Fibroblast of peridontal ligament (primary cell): ENCODE results near the gene WNK2.

Source experiments
- DNase-seq: peaks from one replicate; pipeline ENCODE4 v3.0.0-alpha.2; 2010; ENCODE audit errors: extremely low read depth

WNK2 gene

GRCh38 chr9:93185266-93186214 lies 1.6 kb downstream of the WNK2 start:
- DNase-seq, result no peak

GRCh38 chr9:93186215-93186945 lies 2.4 kb downstream of the WNK2 start:
- DNase-seq, result no peak

- DNase-seq, result no peak
Observed at GRCh38 chr9:93187047-93187446, 3.1 kb downstream of the WNK2 start.

GRCh38 chr9:93187574-93187973 lies 3.6 kb downstream of the WNK2 start:
- DNase-seq, result no peak

GRCh38 chr9:93188426-93189368 lies 4.8 kb downstream of the WNK2 start:
- DNase-seq, result no peak

- no peak for DNase-seq
Observed at GRCh38 chr9:93189369-93190132, 5.6 kb downstream of the WNK2 start.

- no peak for DNase-seq
Observed at GRCh38 chr9:93190133-93190525, 6.2 kb downstream of the WNK2 start.

- DNase-seq, result no peak
Observed at GRCh38 chr9:93190656-93191353, 6.9 kb downstream of the WNK2 start.

- DNase-seq, result no peak
Observed at GRCh38 chr9:93191354-93191660, 7.4 kb downstream of the WNK2 start.

GRCh38 chr9:93192721-93193387 lies 8.9 kb downstream of the WNK2 start:
- DNase-seq, result no peak

GRCh38 chr9:93193388-93194220 lies 9.7 kb downstream of the WNK2 start:
- DNase-seq, result no peak

GRCh38 chr9:93194221-93194625 lies 10.3 kb downstream of the WNK2 start:
- DNase-seq, result no peak

GRCh38 chr9:93194641-93195040 lies 10.7 kb downstream of the WNK2 start:
- DNase-seq, result no peak

GRCh38 chr9:93196096-93197055 lies 12.4 kb downstream of the WNK2 start:
- DNase-seq, result no peak

GRCh38 chr9:93197670-93198069 lies 13.7 kb downstream of the WNK2 start:
- no peak for DNase-seq

GRCh38 chr9:93198117-93198837 lies 14.3 kb downstream of the WNK2 start:
- DNase-seq, result no peak
